Mesodermal cell (in vitro differentiated cells): ENCODE data around the gene EFNA2.

ENCODE experiments used
- H3K27ac ChIP-seq: 2 replicates; pipeline ENCODE4 v1.7.0; 2013; ENCODE audit warnings: mild to moderate bottlenecking, low read depth, low read length, moderate library complexity; ENCODE audit not compliant: severe bottlenecking
- H3K36me3 ChIP-seq: 2 replicates; pipeline ENCODE4 v1.7.1; 2013; ENCODE audit warnings: mild to moderate bottlenecking, low read length, moderate library complexity; ENCODE audit not compliant: control insufficient read depth, insufficient read depth
- H3K4me1 ChIP-seq: one replicate; pipeline ENCODE4 v1.7.1; 2013; ENCODE audit warnings: mild to moderate bottlenecking, low read length; ENCODE audit not compliant: insufficient read depth, control insufficient read depth, poor library complexity, severe bottlenecking
- H3K4me3 ChIP-seq: 2 replicates; pipeline ENCODE4 v1.7.0; 2013; ENCODE audit warnings: low read length, control low read depth, mild to moderate bottlenecking; ENCODE audit not compliant: insufficient read depth, poor library complexity, severe bottlenecking; ENCODE audit errors: extremely low read depth
- H3K9me3 ChIP-seq: 2 replicates; pipeline ENCODE4 v1.7.1; 2013; ENCODE audit warnings: mild to moderate bottlenecking, low read length, moderate library complexity; ENCODE audit not compliant: control insufficient read depth
- WGBS, 2 experiments: methylation state at CpG; one replicate each; pipeline ENCODE4 v1.1.5; 2013; ENCODE audit warnings: missing lambda C conversion rate in 2 of 2; ENCODE audit not compliant: insufficient coverage in 2 of 2; 5-methylcytosine and 5-hydroxymethylcytosine counted together

Gene EFNA2

DNA sequence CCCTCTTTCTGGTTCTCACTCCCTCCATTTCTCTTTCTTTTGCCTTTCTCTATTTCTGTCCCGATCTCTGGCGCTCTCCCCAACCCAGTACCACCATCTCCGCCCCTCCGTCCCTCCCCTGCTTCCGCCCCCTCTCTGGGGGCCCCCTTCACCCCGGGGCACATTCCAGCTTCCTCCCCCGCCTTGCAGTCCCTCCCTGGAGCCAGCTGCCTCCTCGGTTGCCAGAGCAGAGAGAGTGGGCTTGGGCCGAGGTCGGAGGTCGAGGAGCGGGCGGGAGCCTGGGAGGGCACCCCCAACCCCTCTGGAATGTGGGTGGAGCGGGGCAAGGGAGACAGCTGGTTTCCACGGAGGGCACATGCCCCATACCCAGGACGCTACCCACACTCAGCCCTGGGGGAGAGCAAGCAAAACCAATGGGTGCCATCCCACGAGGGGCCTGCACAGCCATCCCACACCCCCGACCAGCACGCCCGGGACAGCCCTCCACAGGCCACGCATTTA is 23.0 kb upstream of the EFNA2 start:
- Histone ChIP-seq H3K4me1 (peaks cover 71% of the 10 kb centered on the region), H3K27ac (peak overlapping the region; percentile 45), H3K36me3 (peaks cover 8% of the 10 kb centered on the region), H3K9me3 (no peaks in the 10 kb centered on the region), H3K4me3 (peak overlapping the region; percentile 62)
- WGBS, 2 experiments: 44 to 52% methylated on average over 5 to 11 of the region's 21 CpGs

GRCh38 chr19:1263188-1263587 is 22.5 kb upstream of the EFNA2 start:
- no peak overlapping the region for H3K27ac ChIP-seq
- peaks cover 73% of the 10 kb centered on the region for H3K4me1 ChIP-seq
- H3K36me3 ChIP-seq: peaks cover 3% of the 10 kb centered on the region
- 80 to 86% methylated on average over 2 of the region's 5 CpGs for WGBS, 2 experiments
- H3K9me3 ChIP-seq: no peaks in the 10 kb centered on the region
- no peak overlapping the region for H3K4me3 ChIP-seq

DNA sequence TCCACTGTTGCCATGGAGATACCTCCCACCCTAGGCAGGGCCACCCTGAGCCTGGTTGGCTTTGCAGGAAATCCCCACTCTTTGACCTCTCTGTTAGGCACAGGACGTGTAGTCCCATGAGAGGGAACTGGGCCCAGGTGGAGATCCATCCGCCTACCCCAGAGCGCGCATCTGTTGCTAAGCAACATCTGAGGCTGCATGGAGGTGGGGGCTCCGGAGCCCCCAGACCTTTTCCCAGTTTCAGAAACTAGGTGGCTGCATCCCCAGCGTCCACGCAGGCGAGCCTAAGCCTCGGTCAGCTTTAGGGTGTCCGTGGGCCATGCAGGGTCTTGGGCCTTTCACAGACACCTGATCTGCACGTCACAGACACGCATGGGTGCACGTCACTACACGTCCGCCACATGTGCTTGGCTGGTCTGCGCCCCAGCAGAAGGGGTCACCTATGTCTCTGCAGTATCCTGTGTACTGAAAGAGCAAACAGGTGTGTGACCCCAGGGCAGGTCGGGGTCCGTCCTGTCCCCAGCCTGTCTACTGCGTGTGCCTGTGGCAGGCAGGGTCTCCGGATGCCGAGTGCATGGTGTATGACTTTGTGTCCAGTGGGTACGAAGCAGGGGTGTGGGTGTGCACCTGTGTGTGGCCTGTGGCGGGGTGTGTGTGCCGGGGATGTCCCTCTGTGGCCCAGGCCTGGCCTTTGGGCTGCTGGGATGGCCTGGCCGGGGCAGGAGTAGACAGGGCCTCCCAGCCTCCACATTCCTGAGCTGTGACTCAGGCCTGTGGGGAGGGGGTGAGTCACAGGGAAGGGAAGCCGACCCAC is 20.7 kb upstream of the EFNA2 start:
- H3K36me3 ChIP-seq: peaks cover 3% of the 10 kb centered on the region
- peak overlapping the region; percentile 5 for H3K4me3 ChIP-seq
- 63 to 68% methylated on average over 25 of the region's 26 CpGs for WGBS, 2 experiments
- peak overlapping the region; percentile 90 for H3K27ac ChIP-seq
- peaks cover 66% of the 10 kb centered on the region for H3K4me1 ChIP-seq
- no peaks in the 10 kb centered on the region for H3K9me3 ChIP-seq

DNA sequence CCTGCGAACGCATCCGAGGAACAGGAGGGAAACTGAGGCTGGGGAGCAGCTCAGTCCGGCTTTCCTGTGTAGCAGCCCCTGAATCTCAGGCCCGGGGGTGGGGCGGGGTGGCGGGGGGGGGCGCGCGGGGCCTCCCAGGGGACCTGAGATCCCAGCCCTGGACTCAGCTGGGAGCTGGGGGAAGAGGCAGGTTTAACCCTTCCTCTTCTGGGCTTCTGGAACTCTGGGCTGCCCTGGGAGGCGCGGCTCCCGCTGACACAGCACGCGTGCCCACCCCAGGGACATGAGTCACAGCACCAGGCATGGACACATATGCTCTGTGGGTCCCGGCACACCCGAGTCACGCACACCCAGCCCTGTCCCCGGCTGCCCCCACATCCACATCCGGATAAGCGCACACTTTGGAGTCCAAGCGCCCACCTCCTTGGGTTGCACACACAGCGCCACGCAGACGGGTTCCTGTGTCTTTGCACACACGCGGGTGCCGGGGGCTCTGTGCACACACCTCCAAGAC is 20.0 kb upstream of the EFNA2 start:
- H3K36me3 ChIP-seq: peaks cover 10% of the 10 kb centered on the region
- H3K9me3 ChIP-seq: no peaks in the 10 kb centered on the region
- H3K27ac ChIP-seq: peak overlapping the region; percentile 92
- 4 to 6% methylated on average over 17 to 18 of the region's 28 CpGs for WGBS, 2 experiments
- H3K4me3 ChIP-seq: peak overlapping the region; percentile 50
- peaks cover 67% of the 10 kb centered on the region for H3K4me1 ChIP-seq

DNA sequence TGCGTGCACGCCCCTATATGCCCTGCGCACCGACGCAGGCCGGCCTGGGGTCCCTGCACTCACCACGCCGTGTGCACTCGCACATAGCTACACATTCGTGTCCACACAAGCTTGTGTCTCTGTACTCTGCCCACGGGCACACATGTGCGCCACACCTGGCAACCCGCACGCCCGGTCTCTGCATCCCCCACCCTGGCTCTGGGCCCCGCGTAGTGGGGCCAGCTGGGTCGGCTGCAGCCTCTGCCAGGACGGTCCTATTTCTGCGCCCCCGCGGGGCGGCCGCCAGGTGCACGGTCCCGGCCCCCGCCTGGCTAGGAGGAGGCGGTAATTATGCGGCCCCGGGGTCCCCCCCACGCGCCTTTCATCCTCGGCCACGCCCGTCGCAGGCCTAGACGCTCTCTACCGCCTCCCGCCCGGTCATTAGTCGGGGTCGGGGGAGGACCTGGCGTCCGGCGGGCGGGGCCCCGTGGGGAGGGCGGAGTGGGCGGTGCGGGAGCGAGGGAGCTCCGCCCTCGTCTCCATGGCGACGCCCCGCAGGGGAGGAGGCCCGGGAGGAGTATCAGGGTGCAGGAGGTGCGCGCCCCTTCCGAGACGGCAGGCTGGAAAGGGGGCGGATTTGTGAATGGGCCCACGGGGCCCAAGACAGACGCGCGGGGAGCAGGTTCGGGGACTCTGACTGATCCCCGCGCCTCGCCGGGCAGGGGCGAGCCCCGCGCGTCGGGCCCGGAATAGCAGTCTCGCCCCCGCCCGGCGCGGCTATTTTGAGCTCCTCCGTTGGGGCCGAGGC is 19.4 kb upstream of the EFNA2 start:
- Histone ChIP-seq H3K27ac (peak overlapping the region; percentile 92), H3K9me3 (no peaks in the 10 kb centered on the region), H3K4me1 (peaks cover 73% of the 10 kb centered on the region), H3K4me3 (peak overlapping the region; percentile 50), H3K36me3 (peaks cover 16% of the 10 kb centered on the region)
- WGBS, 2 experiments: 1 to 4% methylated on average over 56 to 63 of the region's 84 CpGs

DNA sequence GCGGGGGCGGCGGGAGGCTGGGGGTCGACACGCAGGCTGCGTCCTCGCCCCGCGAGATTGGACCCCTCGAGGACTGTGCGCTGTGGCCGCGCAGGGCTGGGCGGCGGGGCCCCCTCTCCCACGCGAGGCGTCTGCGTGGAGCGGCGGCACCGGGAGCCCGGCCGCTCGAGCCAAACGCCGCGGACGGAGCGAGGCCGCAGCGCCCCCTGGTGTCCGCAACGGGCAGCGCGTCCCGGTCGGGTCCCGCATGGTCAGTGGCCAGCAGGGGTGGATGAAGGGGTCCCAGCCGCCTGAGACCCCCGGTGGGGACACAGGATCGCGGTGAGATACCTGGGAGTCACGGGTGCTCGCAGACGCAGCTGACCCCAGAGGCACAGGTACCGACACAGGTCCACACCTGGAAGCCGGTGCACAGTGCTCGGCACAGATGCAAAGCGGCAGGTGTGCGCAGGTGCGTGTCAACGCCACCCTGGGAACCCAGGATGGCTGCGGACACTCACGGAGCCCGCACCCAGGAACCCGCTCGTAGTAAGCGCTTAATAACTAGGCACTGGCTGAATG is 18.7 kb upstream of the EFNA2 start:
- Histone ChIP-seq H3K9me3 (no peaks in the 10 kb centered on the region), H3K4me3 (peak overlapping the region; percentile 50), H3K36me3 (peaks cover 23% of the 10 kb centered on the region), H3K27ac (peak overlapping the region; percentile 64), H3K4me1 (peaks cover 73% of the 10 kb centered on the region)
- WGBS, 2 experiments: 2% methylated on average over 53 to 55 of the region's 59 CpGs

DNA sequence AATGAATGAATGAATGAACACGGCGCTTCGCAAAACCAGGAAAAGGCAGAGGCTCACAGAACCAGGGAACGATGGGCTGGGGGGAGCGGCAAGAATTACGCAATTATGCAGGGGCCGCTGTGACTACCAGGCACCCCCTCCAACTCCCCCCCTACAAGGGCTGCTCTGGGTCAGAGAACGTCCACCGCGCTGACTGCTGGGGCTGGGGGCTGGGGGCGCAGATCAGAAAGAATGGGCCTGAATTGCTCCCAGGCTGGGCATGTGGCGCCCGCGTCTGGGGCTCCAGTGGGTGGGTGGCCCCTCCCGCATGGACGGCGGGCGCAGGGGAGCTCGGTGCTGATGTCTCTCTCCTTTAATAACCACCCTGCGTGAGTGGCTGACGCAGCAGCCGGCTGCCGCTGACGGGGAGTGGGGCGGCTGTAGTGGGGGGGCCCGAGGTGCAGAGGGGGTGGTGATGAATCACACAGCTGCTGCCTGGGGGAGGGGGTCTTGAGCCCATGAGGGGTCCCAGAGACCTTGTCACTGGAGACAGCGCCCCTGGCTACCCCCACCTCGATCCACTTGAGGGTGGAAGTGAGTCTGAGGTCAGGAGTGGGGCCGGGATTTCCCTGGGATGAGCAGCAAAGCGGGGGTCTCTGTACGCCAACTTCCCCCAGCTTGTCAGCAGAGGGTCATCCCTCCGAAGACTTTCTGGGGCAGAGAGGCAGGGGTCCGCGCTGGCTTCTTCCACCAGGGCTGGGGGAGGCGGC is 18.0 kb upstream of the EFNA2 start:
- peaks cover 30% of the 10 kb centered on the region for H3K36me3 ChIP-seq
- H3K4me1 ChIP-seq: peaks cover 70% of the 10 kb centered on the region
- H3K9me3 ChIP-seq: no peaks in the 10 kb centered on the region
- peak overlapping the region; percentile 50 for H3K4me3 ChIP-seq
- H3K27ac ChIP-seq: no peak overlapping the region
- WGBS, 2 experiments: 27 to 29% methylated on average over 18 to 23 of the region's 35 CpGs

DNA sequence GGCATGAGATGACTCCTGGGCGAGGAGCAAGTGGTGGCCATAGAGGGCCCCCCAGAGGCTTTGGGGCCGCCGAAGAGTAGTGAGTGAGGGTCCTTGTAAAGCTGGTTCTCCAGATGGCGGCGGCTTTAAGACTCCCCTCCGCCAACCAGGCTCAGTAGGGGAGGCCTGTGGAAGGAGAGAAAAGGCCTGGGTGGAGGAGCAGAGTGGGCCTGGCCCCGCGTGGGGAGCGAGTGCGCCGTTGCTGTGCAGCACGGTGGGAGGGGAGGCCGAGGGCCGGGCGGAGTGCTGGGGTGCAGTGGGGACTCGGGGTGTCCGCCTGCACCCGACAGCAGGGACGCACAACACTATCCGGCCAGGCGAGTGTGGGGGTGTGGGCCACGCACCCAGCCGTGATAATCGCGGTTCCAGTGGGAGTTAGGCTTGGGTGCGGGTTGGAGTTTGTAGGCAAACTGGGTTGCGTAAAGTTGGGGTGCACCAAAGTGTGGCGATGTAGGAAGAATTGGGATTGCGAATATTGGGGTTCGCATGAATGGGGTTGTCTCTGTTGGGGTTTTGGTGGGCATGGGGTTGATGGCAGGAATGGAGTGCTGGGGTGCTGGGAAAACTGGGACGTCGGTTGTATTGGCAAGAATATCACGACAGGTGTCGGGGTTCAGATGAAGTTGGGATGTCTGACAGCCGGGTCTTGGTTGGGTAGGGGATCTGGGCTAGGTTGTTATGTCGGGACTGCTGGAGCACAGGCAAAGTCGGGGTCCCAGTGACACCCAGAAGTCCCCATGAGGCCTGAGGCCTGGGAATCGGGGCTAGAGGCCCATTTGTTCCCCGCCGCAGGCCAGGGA is 17.2 kb upstream of the EFNA2 start:
- Histone ChIP-seq H3K4me3 (no peak overlapping the region), H3K27ac (no peak overlapping the region), H3K4me1 (peaks cover 67% of the 10 kb centered on the region), H3K9me3 (no peaks in the 10 kb centered on the region), H3K36me3 (peaks cover 38% of the 10 kb centered on the region)
- 60 to 62% methylated on average over 31 to 37 of the region's 40 CpGs for WGBS, 2 experiments

DNA sequence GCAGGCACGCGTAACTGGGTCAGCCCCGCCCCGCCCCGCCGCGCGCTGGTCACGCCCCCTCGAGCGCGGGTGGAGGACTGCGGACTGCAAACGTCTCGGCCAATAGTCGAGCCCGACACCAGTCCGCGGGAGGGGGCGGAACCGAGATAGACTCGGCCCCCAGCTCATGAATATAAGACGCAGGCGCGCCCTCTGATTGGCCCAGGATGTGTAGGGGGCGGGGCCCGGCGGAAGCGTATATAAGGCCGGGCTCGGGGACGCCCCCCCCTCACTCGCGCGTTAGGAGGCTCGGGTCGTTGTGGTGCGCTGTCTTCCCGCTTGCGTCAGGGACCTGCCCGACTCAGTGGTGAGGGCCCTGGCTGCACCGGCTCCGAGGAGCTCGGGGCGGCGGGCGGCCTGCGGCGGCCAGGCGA is 16.6 kb upstream of the EFNA2 start, which contains the start of gene CIRBP:
CIRBP (plus strand) TSS at position 268 of the 413 bp plus-strand sequence. CDS start 1,602 bp downstream, outside the sequence.
- no peaks in the 10 kb centered on the region for H3K9me3 ChIP-seq
- peaks cover 67% of the 10 kb centered on the region for H3K4me1 ChIP-seq
- peaks cover 44% of the 10 kb centered on the region for H3K36me3 ChIP-seq
- 0 to 1% methylated on average over 39 to 49 of the region's 50 CpGs for WGBS, 2 experiments
- H3K27ac ChIP-seq: peak within 1 kb of the TSS; percentile 97
- peak within 1 kb of the TSS; percentile 85 for H3K4me3 ChIP-seq
